ENCODE data around the gene PIK3R5.
"Not testable (repeated sequence)": the region's sequence is repeated elsewhere in the genome, so short reads cannot be mapped to it uniquely, and the experiment has no call there.

PIK3R5 gene

GRCh38 chr17:8985054-8985701 lies 19.7 kb upstream of the PIK3R5 start:
- DNase-seq = no peak

GRCh38 chr17:8984225-8984624 lies 18.7 kb upstream of the PIK3R5 start:
- not testable (repeated sequence) for DNase-seq

DNA sequence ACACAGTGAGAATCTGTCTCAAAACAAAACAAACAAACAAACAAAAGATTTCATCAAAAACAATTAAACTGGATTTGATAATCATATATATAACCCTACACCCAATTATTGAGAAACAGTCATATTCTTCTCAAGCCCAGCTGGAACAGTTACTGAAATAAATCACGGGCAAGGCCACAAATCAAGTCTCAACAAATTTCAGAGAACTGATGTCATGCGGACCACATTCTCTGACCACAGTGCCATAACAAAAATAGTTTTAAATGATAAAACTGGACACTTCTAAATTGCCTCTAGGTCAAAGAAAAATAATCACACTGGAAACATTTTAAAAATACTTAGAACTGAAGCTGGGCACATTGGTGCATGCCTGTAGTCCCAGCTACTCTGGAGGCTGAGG lies 15.9 kb upstream of the PIK3R5 start:
- no peak for DNase-seq

DNA sequence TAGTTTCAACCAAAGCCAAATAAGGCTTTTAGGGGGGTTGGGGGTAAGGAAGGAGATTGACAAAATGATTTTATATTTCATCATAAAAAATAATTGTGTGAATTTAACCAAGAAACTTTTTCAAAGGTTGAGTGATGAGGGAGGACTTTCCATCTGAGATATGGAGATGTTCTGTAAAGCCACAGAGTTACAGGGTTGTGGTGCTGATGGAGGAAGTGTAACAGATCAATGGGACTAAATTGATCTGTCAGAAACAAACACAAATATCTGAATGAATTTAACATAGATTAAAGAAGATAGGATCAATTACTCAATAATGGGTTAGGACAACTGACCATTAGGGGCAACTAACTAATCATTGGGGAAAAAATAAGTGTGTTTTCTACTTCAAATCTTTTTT lies 14.2 kb upstream of the PIK3R5 start:
- DNase-seq = no peak

DNA sequence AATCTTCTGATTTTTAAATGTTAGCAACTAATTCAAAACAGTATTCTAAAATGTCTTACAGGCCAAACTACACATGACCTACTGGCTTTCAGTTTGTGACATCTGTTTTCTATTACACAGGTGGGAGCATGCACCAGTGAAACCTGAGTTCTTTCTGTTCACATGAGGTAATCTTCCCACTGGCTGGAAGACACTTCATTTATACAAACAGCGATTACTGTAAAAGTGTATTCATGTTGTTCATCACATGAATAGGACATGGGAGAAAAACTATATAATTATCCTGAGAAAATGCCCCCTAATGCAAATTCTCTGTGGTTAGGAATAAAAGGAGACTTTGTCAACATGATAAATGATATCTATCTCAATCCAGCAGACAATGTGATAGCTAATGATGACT lies 11.1 kb upstream of the PIK3R5 start:
- no peak for DNase-seq

- no peak for DNase-seq
Observed at GRCh38 chr17:8975091-8975725, 9.7 kb upstream of the PIK3R5 start.

DNA sequence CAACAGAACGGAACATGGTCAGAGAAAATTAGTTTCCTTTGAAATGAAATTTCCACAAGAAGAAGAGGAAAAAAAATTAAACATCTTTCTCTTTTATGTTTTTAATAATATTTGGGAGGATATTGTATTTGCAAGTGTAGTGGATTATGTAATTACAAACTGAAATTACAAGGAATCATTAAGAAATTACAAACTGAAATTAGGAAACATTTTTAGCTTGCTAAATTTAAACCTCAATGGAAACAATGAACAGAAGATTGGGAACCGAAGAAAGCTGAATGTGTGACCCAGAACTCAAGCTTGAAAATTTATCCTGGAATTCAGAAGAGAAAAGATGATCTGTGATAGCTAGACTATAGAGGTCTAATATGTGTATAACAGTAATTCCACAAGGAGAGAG lies 4.4 kb upstream of the PIK3R5 start:
- no peak for DNase-seq

- DNase-seq = no peak
Observed at GRCh38 chr17:8968503-8968902, 3.0 kb upstream of the PIK3R5 start.

DNA sequence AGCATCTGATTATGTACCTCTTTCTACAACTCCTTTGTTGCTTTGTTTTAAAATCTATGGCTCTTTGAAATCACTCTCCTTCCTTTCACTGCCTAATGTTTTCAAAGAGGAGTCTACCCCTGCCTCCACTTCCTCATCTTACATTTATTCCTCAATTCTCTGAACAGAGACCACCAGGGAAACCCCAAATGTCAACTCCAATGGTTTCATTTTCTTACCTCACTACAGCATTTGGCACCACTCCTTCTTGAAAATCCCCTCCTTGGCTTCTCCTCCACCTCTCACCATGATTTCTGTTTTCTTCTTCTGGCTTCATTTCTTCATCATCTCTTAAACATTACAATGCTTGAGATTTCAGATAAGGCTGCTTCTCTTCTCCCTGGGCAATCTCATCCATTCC lies 2.4 kb upstream of the PIK3R5 start:
- DNase-seq = no peak

- DNase-seq = no peak
Observed at GRCh38 chr17:8966926-8967325, 1.4 kb upstream of the PIK3R5 start.

DNA sequence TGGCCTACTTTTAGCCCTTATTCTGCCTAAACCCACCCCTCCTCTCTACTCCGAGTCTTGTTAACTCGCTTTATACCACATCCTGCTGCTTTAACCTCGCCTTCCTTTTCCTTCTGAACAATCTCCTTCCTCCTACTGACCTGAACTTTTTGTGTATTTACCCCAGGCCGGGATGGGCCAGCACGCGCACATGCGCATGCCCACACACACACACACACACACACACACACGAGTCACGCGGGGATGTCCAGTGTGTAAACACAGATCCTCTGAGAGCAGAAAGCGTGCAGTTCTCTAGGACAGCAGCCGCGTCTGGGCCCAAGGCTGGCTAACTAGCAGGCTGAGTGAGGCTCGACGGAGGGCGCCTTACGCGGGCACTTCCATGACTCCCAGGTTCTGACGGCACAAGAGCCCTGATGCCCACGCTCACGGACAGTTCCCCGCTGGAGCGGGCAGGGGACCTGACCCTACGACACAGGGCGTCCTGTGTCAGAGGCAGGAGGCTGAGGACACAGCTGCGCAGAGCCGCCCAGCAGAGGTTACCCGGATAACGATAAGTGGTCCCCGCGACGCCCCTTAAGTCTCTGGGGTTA lies 610 bp downstream of the PIK3R5 start:
- DNase-seq = no peak

DNA sequence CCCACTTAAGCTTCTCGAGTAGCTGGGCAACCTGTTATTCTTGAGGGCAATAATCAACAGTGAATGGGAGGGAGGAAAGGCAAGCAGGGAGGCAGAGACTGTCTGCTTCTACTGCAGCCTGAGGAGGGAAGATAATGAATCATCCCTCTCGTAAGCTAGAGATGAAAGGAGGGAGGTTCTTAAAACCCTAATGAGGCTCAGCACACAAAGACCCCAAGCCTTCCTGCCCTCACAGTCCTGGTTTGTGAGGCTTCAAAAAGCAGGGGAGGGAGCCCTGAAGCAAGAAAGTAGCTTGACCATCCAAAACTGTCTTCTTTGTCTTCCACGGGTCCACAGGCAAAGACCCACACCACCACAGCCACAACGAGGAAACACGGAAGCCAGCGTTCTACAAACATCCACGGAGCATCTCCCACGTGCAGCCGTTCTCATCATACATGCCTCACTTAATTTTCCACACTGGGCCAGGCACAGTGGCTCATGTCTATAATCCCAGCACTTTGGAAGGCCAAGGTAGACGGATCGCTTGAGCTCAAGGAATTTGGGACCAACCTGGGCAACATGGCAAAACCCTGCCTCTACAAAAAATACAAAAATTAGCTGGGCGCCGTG lies 1.8 kb downstream of the PIK3R5 start:
- no peak for DNase-seq

- DNase-seq = no peak
Observed at GRCh38 chr17:8963014-8963413, 2.5 kb downstream of the PIK3R5 start.

GRCh38 chr17:8961829-8962228 lies 3.7 kb downstream of the PIK3R5 start:
- DNase-seq = no peak

DNA sequence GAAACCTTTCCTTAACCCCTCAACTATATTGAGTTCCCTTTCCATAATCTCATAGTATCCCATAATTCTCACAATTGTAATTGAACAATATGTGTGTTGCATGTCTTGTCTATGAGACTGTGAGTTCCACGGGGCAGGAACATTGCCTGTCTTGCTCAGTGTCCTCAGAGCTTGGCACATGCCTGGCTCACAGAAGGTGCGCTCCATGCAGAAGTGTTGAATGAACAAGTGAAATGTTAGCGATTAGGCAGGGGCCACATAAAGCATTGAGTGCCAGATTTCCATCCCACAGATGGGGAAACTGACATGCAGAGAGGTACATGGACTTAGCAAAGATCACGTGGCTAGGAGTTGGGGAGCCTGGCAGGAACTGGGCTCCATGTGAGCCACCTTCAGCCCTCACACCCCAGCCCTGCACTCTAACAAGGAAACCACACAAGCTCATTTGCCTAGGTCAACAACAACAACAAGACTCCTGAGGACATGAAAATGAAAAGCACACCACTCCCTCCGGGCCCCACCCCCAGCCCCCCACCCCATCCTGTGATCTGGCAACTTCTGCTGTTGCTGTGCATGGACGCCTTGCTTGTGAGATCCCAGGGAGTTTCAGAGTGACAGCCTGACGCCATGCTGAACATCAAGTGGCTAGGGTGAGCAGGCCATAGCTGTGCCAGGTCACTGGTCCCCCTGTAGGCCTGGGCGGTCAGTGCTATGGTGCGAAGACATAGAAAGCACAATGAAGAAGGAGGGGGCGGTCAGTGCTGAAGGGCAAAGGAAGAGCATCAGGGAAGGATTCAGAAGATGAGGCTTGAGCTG lies 5.0 kb downstream of the PIK3R5 start:
- no peak for DNase-seq

GRCh38 chr17:8959312-8959918 lies 6.1 kb downstream of the PIK3R5 start:
- no peak for DNase-seq

DNA sequence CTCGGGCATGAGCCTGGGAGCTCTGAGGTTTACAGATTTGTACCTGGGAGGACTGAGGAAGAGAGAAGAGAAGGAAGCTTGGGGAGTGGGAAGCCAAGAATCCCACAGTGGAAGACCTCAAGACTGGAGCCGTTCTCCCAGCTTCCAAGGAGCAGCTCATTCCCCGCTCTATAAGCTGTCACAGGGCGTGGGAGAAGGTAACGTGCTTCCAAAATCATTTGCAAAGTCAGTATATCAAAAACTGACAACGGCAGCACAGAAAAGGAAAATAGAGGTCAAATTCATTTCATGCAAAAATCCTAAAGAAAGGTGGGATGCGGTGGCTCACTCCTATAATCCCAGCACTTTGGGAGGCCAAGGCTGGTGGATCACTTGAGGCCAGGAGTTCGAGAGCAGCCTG lies 7.8 kb downstream of the PIK3R5 start:
- no peak for DNase-seq

DNA sequence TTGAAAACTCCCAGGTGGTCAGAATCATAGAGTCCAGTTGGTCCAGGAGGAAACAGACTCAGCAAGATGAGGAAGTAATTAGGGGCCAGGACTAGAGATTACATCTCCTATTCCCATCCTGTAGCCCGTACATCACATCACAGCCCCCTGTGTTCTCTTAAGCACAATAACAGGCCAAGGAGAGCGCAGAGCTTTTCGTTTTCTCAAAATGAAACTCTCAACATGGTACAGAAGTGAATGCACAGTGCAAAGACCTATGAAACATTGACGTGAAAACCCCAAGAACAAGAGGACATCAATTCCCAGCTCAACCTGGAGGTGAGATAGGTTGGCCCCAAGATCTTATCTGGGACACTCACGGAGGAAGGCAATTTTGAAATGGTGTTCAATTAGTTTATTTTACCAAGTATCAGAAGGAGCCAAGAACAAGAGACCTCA lies 9.0 kb downstream of the PIK3R5 start:
- DNase-seq = no peak

- no peak for DNase-seq
Observed at GRCh38 chr17:8955021-8955959, 10.2 kb downstream of the PIK3R5 start.

DNA sequence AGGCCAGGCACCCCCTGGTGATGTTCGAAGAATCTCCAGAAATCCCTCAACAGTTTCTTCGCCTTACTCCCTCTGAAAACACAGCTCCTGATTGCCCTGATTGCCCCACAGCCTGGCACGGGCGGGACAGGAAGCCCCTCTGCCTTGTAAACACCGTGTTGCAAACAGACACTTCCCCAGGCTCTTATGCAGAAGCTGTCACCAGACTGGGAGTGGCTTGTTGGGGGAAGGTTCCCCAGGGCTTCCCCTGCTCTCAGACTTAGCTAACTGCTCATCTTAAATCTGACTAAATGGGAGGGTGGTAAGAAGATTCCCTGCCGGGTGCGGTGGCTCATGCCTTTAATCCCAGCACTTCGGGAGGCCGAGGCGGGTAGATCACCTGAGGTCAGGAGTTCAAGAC lies 11.2 kb downstream of the PIK3R5 start:
- no peak for DNase-seq

GRCh38 chr17:8953156-8953885 lies 12.2 kb downstream of the PIK3R5 start:
- no peak for DNase-seq
